PC-3 (cell line): Measurements from ENCODE around the gene STK39.

Experiments
- EZH2 ChIP-seq: fragments of 300-600 bp; sonication (generic); IDR thresholded peaks from one replicate; pipeline ENCODE4 v1.6.1; 2017; ENCODE audit warnings: antibody characterized with exemption, mild to moderate bottlenecking, low read length; ENCODE audit not compliant: unreplicated experiment
- TF ChIP-seq, protein P1 (sequence below): fragments of 300-600 bp; sonication (generic); conservative IDR thresholded peaks from 2 replicates; pipeline ENCODE4 v1.5.1; 2017; ENCODE audit warnings: antibody characterized with exemption, low read depth, mild to moderate bottlenecking, low read length

DNA sequence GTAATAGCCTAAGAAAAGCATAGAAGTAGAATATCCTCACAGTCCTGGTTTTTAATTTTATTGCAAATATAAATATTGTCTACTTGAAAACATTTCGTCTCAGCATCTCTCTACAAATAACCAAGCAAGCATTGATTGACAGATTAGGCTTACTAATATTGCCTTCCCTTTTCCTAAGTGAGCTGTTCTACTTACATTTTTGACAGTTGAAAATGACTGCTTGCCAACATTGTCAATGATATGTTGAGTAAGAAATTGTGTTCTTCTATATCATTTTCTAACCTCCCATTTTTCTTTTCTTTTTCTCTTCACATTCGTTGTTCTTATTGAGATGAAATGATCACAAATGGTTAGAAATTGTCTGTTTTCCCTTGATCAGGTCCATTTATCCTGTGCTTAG lies 47.0 kb upstream of the STK39 start:
- TF ChIP-seq EZH2 = no peak
- TF ChIP-seq, protein P1, sequence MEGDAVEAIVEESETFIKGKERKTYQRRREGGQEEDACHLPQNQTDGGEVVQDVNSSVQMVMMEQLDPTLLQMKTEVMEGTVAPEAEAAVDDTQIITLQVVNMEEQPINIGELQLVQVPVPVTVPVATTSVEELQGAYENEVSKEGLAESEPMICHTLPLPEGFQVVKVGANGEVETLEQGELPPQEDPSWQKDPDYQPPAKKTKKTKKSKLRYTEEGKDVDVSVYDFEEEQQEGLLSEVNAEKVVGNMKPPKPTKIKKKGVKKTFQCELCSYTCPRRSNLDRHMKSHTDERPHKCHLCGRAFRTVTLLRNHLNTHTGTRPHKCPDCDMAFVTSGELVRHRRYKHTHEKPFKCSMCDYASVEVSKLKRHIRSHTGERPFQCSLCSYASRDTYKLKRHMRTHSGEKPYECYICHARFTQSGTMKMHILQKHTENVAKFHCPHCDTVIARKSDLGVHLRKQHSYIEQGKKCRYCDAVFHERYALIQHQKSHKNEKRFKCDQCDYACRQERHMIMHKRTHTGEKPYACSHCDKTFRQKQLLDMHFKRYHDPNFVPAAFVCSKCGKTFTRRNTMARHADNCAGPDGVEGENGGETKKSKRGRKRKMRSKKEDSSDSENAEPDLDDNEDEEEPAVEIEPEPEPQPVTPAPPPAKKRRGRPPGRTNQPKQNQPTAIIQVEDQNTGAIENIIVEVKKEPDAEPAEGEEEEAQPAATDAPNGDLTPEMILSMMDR = no peak
